G401 (cell line): Measurements from ENCODE around the gene STK11. TPM values are rescaled to one million over a fixed set of nuclear protein-coding genes. Genes with fewer than 3 reads are reported as not detected.

Source experiments
- DNase-seq: peaks from one replicate; pipeline ENCODE4 v3.0.0-alpha.2; 2015; ENCODE audit warnings: low spot score
- in situ Hi-C: cut with HindIII; loops from 2 replicates; pipeline ENCODE4 v1.10.0; 2016; ENCODE audit warnings: low sequenced_read_pairs, mixed read lengths
- total RNA-seq: library from RNA; depleted of rRNA; stranded (reverse); fragments of >200 nt; shearing (Covaris generic); gene quantifications from 2 replicates; pipeline ENCODE4 v1.2.3, GENCODE V29; 2014; rRNA removed

Gene STK11
- total RNA-seq, 1 experiment from 2014 or later, result 83.6 TPM

- no peak for DNase-seq
- in situ Hi-C loops, result no loop called here
These were observed 71.0 kb downstream of the STK11 start for GRCh38 chr19:1276628-1277022.

DNA sequence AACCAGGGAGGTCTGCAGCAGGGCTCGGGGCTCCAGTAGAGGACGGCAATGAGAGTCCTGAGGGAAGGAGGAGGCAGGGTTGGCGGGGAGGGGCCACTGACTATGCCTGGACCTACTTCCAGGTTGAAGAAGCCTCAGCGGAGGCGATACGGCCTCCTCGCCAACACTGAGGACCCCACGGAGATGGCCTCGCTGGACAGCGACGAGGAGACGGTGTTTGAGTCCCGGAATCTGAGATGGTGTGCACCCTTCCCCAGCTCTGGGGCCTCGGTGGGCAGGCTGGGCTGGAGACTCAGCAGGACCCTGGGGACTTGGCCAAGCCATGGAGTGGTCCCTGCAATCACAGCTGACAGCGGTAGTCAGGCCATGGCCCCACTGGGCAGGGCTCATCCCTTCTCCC is 71.5 kb downstream of the STK11 start:
- no peak for DNase-seq
- in situ Hi-C loops, result no loop called here

Other genes starting within 250 kb of the STK11 start
- 176 and 280 TPM in 2 replicates for gene WDR18, start 221.4 kb upstream of the STK11 start, total RNA-seq
- gene GRIN3B, start 205.4 kb upstream of the STK11 start, total RNA-seq, result 0.74 and 3.5 TPM in 2 replicates
- gene TMEM259, start 184.7 kb upstream of the STK11 start, total RNA-seq, result 131 and 142 TPM in 2 replicates
- not detected in 2 replicates for gene RNU6-2, start 184.3 kb upstream of the STK11 start, total RNA-seq
- gene CNN2, start 179.2 kb upstream of the STK11 start, total RNA-seq, result 245 and 296 TPM in 2 replicates
- gene ABCA7, start 165.7 kb upstream of the STK11 start, total RNA-seq, result 6.2 and 13.9 TPM in 2 replicates
- 126 and 134 TPM in 2 replicates for gene ARHGAP45, start 138.6 kb upstream of the STK11 start, total RNA-seq
- 326 and 355 TPM in 2 replicates for gene POLR2E, start 110.4 kb upstream of the STK11 start, total RNA-seq
- gene GPX4, start 101.8 kb upstream of the STK11 start, total RNA-seq, result 593 and 784 TPM in 2 replicates
- 22.3 and 25.1 TPM in 2 replicates for gene SBNO2, start 31.5 kb upstream of the STK11 start, total RNA-seq
- gene CBARP, start 32.2 kb downstream of the STK11 start, total RNA-seq, result 3.6 and 5.6 TPM in 2 replicates
- 61.3 and 98.5 TPM in 2 replicates for gene ATP5F1D, start 36.0 kb downstream of the STK11 start, total RNA-seq
- gene MIDN, start 42.8 kb downstream of the STK11 start, total RNA-seq, result 14.0 and 17.5 TPM in 2 replicates
- gene CIRBP, start 63.6 kb downstream of the STK11 start, total RNA-seq, result 196 and 215 TPM in 2 replicates
- 37.9 and 45.0 TPM in 2 replicates for gene FAM174C, start 69.8 kb downstream of the STK11 start, total RNA-seq
- 0.31 and 1.3 TPM in 2 replicates for gene EFNA2, start 80.1 kb downstream of the STK11 start, total RNA-seq
- gene NDUFS7, start 178.1 kb downstream of the STK11 start, total RNA-seq, result 123 TPM in 2 replicates
- gene GAMT, start 195.8 kb downstream of the STK11 start, total RNA-seq, result 110 and 116 TPM in 2 replicates
- gene DAZAP1, start 201.8 kb downstream of the STK11 start, total RNA-seq, result 153 and 193 TPM in 2 replicates
- 1,108 and 1,164 TPM in 2 replicates for gene RPS15, start 232.6 kb downstream of the STK11 start, total RNA-seq
- 13.4 and 15.4 TPM in 2 replicates for gene APC2, start 244.3 kb downstream of the STK11 start, total RNA-seq